Activated CD4-positive, alpha-beta T cell treated with anti-CD3 and anti-CD28 coated beads for 24 hours (primary cell): ENCODE measurements around the gene CACFD1.

Experiments
- DNase-seq, 2 donors: peaks; one replicate each; pipeline ENCODE4 v3.0.0-alpha.2; 2020; ENCODE audit warnings: low read depth in 2 of 2

CACFD1 gene

DNA sequence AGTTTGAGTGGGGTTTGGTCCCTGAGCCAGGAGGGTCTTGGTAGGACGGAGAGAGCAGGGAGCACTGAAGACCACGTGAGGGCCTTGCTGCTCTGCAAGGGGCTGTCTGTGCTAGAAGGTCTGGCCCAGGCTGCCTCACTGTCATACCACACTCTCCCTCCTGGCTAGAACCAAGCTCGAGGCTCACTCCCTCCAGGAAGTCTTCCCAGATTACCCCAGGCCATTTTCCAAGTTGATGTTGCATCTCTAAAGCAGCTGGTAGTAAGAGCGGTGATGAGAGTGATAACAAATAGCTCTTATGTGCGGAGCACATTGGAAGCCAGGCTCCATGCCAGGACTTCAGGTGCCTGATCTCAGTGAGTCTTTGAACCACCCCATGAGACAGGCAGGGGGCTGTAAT is 58.4 kb downstream of the CACFD1 start:
- DNase-seq, result no peak

GRCh38 chr9:133518706-133519449 is 59.1 kb downstream of the CACFD1 start:
- DNase-seq, result no peak

GRCh38 chr9:133519693-133520092 is 59.9 kb downstream of the CACFD1 start:
- DNase-seq, result no peak

- no peak for DNase-seq
Measured at GRCh38 chr9:133520121-133520835, 60.5 kb downstream of the CACFD1 start.
